ENCODE data around the gene CMTM2. TPM values are rescaled to one million over a fixed set of nuclear protein-coding genes. Genes with fewer than 3 reads are reported as not detected.
"Not testable (repeated sequence)": the region's sequence is repeated elsewhere in the genome, so short reads cannot be mapped to it uniquely, and the experiment has no call there.

Gene CMTM2
- total RNA-seq, 1 donor from 2014 or later: 0.41 TPM

DNA sequence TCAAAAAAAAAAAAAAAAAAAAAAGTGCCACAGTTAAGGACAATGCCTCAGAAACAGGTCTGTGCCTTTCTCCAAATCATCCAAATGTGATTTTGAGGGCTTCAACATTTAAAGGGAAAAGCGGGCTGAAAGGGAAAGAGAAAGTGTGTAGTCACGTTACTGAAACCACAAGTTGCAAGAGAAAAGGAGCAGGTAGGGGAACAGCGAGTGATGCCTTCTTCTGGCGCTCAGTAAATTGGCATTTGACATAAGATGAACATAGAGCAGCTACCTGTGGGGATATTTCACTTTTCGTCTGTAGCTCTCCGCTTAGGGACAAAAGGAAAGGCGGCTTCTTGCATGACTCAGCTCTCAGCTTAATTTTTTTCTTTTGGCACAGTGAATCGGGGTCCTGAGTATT lies 11.1 kb downstream of the CMTM2 start:
- Mint-ChIP-seq H3K27me3 (no peaks in the 10 kb centered on the region), H3K4me3 (no peak overlapping the region), H3K9me3 (no peaks in the 10 kb centered on the region), H3K36me3 (no peaks in the 10 kb centered on the region), H3K4me1 (ENCODE audit: unreplicated experiment) (peaks cover 4% of the 10 kb centered on the region), H3K27ac (no peak overlapping the region)
- TF ChIP-seq, protein P1, sequence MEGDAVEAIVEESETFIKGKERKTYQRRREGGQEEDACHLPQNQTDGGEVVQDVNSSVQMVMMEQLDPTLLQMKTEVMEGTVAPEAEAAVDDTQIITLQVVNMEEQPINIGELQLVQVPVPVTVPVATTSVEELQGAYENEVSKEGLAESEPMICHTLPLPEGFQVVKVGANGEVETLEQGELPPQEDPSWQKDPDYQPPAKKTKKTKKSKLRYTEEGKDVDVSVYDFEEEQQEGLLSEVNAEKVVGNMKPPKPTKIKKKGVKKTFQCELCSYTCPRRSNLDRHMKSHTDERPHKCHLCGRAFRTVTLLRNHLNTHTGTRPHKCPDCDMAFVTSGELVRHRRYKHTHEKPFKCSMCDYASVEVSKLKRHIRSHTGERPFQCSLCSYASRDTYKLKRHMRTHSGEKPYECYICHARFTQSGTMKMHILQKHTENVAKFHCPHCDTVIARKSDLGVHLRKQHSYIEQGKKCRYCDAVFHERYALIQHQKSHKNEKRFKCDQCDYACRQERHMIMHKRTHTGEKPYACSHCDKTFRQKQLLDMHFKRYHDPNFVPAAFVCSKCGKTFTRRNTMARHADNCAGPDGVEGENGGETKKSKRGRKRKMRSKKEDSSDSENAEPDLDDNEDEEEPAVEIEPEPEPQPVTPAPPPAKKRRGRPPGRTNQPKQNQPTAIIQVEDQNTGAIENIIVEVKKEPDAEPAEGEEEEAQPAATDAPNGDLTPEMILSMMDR (conservative IDR thresholded peaks at IDR 0.05): no peak
- no peak for DNase-seq (ENCODE audit: extremely low spot score, unreplicated experiment)

- TF ChIP-seq, protein P1 (conservative IDR thresholded peaks at IDR 0.05): no peak
- H3K36me3 Mint-ChIP-seq: no peaks in the 10 kb centered on the region
- no peak for DNase-seq (ENCODE audit: extremely low spot score, unreplicated experiment)
- H3K4me1 Mint-ChIP-seq (ENCODE audit: unreplicated experiment): peaks cover 4% of the 10 kb centered on the region
- H3K4me3 Mint-ChIP-seq: no peak overlapping the region
- H3K27me3 Mint-ChIP-seq: no peaks in the 10 kb centered on the region
- H3K9me3 Mint-ChIP-seq: no peaks in the 10 kb centered on the region
- H3K27ac Mint-ChIP-seq: no peak overlapping the region
Measured at GRCh38 chr16:66591018-66591417, 11.8 kb downstream of the CMTM2 start.

GRCh38 chr16:66592241-66592640 lies 13.0 kb downstream of the CMTM2 start:
- Mint-ChIP-seq H3K4me3 (no peak overlapping the region), H3K27me3 (no peaks in the 10 kb centered on the region), H3K27ac (no peak overlapping the region), H3K9me3 (no peaks in the 10 kb centered on the region), H3K4me1 (ENCODE audit: unreplicated experiment) (no peaks in the 10 kb centered on the region), H3K36me3 (no peaks in the 10 kb centered on the region)
- DNase-seq (ENCODE audit: extremely low spot score, unreplicated experiment): no peak
- TF ChIP-seq, protein P1 (conservative IDR thresholded peaks at IDR 0.05): no peak

- no peak for DNase-seq (ENCODE audit: extremely low spot score, unreplicated experiment)
- H3K27me3 Mint-ChIP-seq: no peaks in the 10 kb centered on the region
- H3K9me3 Mint-ChIP-seq: no peaks in the 10 kb centered on the region
- H3K4me3 Mint-ChIP-seq: no peak overlapping the region
- TF ChIP-seq, protein P1 (conservative IDR thresholded peaks at IDR 0.05): no peak
- H3K36me3 Mint-ChIP-seq: no peaks in the 10 kb centered on the region
- no peaks in the 10 kb centered on the region for H3K4me1 Mint-ChIP-seq (ENCODE audit: unreplicated experiment)
- no peak overlapping the region for H3K27ac Mint-ChIP-seq
Measured at GRCh38 chr16:66592814-66593213, 13.6 kb downstream of the CMTM2 start.

GRCh38 chr16:66594739-66595138 lies 15.5 kb downstream of the CMTM2 start:
- H3K36me3 Mint-ChIP-seq: no peaks in the 10 kb centered on the region
- no peaks in the 10 kb centered on the region for H3K9me3 Mint-ChIP-seq

DNA sequence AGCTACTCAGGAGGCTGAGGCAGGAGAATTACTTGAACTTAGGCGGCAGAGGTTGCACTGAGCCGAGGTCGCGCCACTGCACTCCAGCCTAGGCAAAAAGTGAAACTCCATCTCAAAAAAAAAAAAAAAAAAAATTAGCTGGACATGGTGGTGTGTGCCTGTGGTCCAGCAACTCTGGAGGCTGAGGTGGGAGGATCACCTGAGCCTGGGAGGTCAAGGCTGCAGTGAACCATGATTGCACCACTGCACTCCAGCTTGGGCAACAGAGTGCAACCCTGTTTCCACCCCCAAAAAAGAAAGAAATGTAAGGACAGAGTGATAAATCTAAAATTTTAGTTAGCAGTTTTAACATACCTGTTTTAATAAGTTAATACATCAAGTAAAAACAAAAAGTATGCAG lies 17.3 kb downstream of the CMTM2 start:
- not testable (repeated sequence) for H3K4me3 Mint-ChIP-seq; H3K27ac Mint-ChIP-seq; H3K36me3 Mint-ChIP-seq; H3K27me3 Mint-ChIP-seq; DNase-seq (ENCODE audit: extremely low spot score, unreplicated experiment); H3K4me1 Mint-ChIP-seq (ENCODE audit: unreplicated experiment); H3K9me3 Mint-ChIP-seq

More at GRCh38 chr16:66594739-66595138, 15.5 kb downstream of the CMTM2 start:
- TF ChIP-seq, protein P1 (conservative IDR thresholded peaks at IDR 0.05): no peak
- no peaks in the 10 kb centered on the region for H3K27me3 Mint-ChIP-seq
- H3K4me3 Mint-ChIP-seq: no peak overlapping the region
- H3K4me1 Mint-ChIP-seq (ENCODE audit: unreplicated experiment): no peaks in the 10 kb centered on the region
- DNase-seq (ENCODE audit: extremely low spot score, unreplicated experiment): no peak
- H3K27ac Mint-ChIP-seq: no peak overlapping the region
